CD14-positive monocyte (primary cell): ENCODE data around the gene SLC50A1. TPM values are rescaled to one million over a fixed set of nuclear protein-coding genes. Genes with fewer than 3 reads are reported as not detected.
"Not testable (repeated sequence)": the region's sequence is repeated elsewhere in the genome, so short reads cannot be mapped to it uniquely, and the experiment has no call there.

Experiments used
- DNase-seq, 3 donors: peaks; one replicate each; pipeline ENCODE4 v3.0.0-alpha.2; 2011 to 2022
- H2AFZ ChIP-seq: 2 replicates; pipeline ENCODE4 v1.6.0; 2012; ENCODE audit warnings: mild to moderate bottlenecking, low read depth, low read length, inconsistent platforms; ENCODE audit not compliant: insufficient read depth, poor library complexity, severe bottlenecking
- H3K27ac ChIP-seq, 2 donors: 1 replicate in 1 of 2; 2 replicates in 1 of 2; pipeline ENCODE4 v1.5.1; 2012 to 2013; ENCODE audit warnings: low read length in 2 of 2, control low read depth in 1 of 2, inconsistent platforms in 1 of 2, low read depth in 1 of 2, mild to moderate bottlenecking in 1 of 2
- H3K27me3 ChIP-seq, 2 donors: one replicate each; pipeline versions ENCODE4 v1.6.0 to v1.6.1; 2011 to 2013; ENCODE audit warnings: low read length in 2 of 2; ENCODE audit not compliant: control insufficient read depth in 2 of 2, insufficient read depth in 2 of 2
- H3K36me3 ChIP-seq, 2 donors: replicated peaks in 1 of 2; 1 replicate in 1 of 2; 2 replicates in 1 of 2; pipeline versions ENCODE4 v1.5.1 to v1.6.1; 2012 to 2013; ENCODE audit warnings: low read length in 2 of 2, control low read depth in 1 of 2, inconsistent platforms in 1 of 2, mild to moderate bottlenecking in 1 of 2; ENCODE audit not compliant: insufficient read depth in 2 of 2, control insufficient read depth in 1 of 2
- H3K4me1 ChIP-seq, 2 donors: 1 replicate in 1 of 2; 2 replicates in 1 of 2; pipeline versions ENCODE4 v1.5.1 to v1.6.1; 2012 to 2013; ENCODE audit warnings: low read length in 2 of 2, control low read depth in 1 of 2, inconsistent platforms in 1 of 2, mild to moderate bottlenecking in 1 of 2, moderate library complexity in 1 of 2; ENCODE audit not compliant: insufficient read depth in 2 of 2, control insufficient read depth in 1 of 2
- H3K4me2 ChIP-seq: replicated peaks from 2 replicates; pipeline ENCODE3; 2012; ENCODE audit warnings: low read length, moderate library complexity, mild to moderate bottlenecking; ENCODE audit not compliant: poor library complexity, severe bottlenecking; ENCODE audit errors: extremely low read depth
- H3K4me3 ChIP-seq, 3 experiments: fragments of 200-600 bp in 1 of 3; sonication (generic) in 1 of 3; replicated peaks in 1 of 3; 1 replicate in 2 of 3; 2 replicates in 1 of 3; pipeline ENCODE4 v1.5.1; 2011 to 2013; ENCODE audit warnings: low read length in 3 of 3, mild to moderate bottlenecking in 3 of 3, control low read depth in 2 of 3, low read depth in 2 of 3, inconsistent platforms in 1 of 3, moderate library complexity in 1 of 3
- H3K79me2 ChIP-seq: 2 replicates; pipeline ENCODE4 v1.6.0; 2012; ENCODE audit warnings: mild to moderate bottlenecking, control low read depth, inconsistent platforms, low read length, moderate library complexity; ENCODE audit not compliant: insufficient read depth
- H3K9ac ChIP-seq: 2 replicates; pipeline ENCODE4 v1.6.0; 2017; ENCODE audit warnings: low read length, mild to moderate bottlenecking; ENCODE audit not compliant: insufficient read depth, poor library complexity, severe bottlenecking
- H3K9me3 ChIP-seq, 2 donors: replicated peaks in 1 of 2; 1 replicate in 1 of 2; 2 replicates in 1 of 2; pipeline versions ENCODE4 v1.5.1 to v1.6.1; 2012 to 2013; ENCODE audit warnings: low read length in 2 of 2, control low read depth in 1 of 2; ENCODE audit not compliant: control insufficient read depth in 1 of 2, insufficient read depth in 1 of 2
- H4K20me1 ChIP-seq: 2 replicates; pipeline ENCODE4 v1.6.0; 2012; ENCODE audit warnings: mild to moderate bottlenecking, low read length, control low read depth, moderate library complexity; ENCODE audit not compliant: insufficient read depth
- H3K27ac Mint-ChIP-seq, 7 donors: one replicate each; pipeline ENCODE4 v1.8.0; 2020; ENCODE audit warnings: mild to moderate bottlenecking in 7 of 7, mixed read lengths in 7 of 7, moderate library complexity in 6 of 7, inconsistent platforms in 2 of 7
- H3K27me3 Mint-ChIP-seq, 3 donors: one replicate each; pipeline ENCODE4 v1.8.0; 2021 to 2022; ENCODE audit warnings: low read depth in 3 of 3, mild to moderate bottlenecking in 3 of 3, mixed read lengths in 3 of 3, moderate library complexity in 3 of 3, inconsistent platforms in 1 of 3
- H3K36me3 Mint-ChIP-seq, 2 donors: one replicate each; pipeline ENCODE4 v1.8.0; 2020; ENCODE audit warnings: mixed read lengths in 2 of 2, inconsistent platforms in 1 of 2, mild to moderate bottlenecking in 1 of 2
- H3K4me1 Mint-ChIP-seq: one replicate; pipeline ENCODE4 v1.8.0; 2020; ENCODE audit warnings: mild to moderate bottlenecking, mixed read lengths
- H3K4me3 Mint-ChIP-seq, 2 donors: one replicate each; pipeline ENCODE4 v1.8.0; 2020; ENCODE audit warnings: mild to moderate bottlenecking in 2 of 2, mixed read lengths in 2 of 2, moderate library complexity in 1 of 2
- H3K9me3 Mint-ChIP-seq, 7 donors: one replicate each; pipeline ENCODE4 v1.8.0; 2020 to 2022; ENCODE audit warnings: mixed read lengths in 7 of 7, mild to moderate bottlenecking in 6 of 7, moderate library complexity in 6 of 7, inconsistent platforms in 2 of 7
- CTCF ChIP-seq: fragments of 200-600 bp; IDR thresholded peaks from one replicate; pipeline ENCODE4 v1.8.0; 2022; ENCODE audit warnings: antibody characterized with exemption, mild to moderate bottlenecking
- WGBS: methylation state at CpG from one replicate; pipeline ENCODE4 v1.1.5; 2013; ENCODE audit warnings: missing lambda C conversion rate; ENCODE audit not compliant: insufficient coverage; 5-methylcytosine and 5-hydroxymethylcytosine counted together
- intact Hi-C, 2 donors: fragments of 100-400 bp; cut with micrococcal nuclease; formaldehyde crosslinking; loops; one replicate each; pipeline versions ENCODE4 v1.15.0 to v1.15.1; 2023
- polyA plus RNA-seq, 3 donors: library from polyadenylated mRNA; depleted of rRNA in 1 of 3; unstranded in 2 of 3; stranded (reverse) in 1 of 3; fragments of 300-500 nt in 2 of 3; fragments of >200 nt in 1 of 3; fragmentation: Illumina TruSeq in 2 of 3; gene quantifications; 1 replicate in 2 of 3; 2 replicates in 1 of 3; pipeline ENCODE4 v1.2.3, GENCODE V29; 2012 to 2021

Gene SLC50A1
- polyA plus RNA-seq, 3 donors = 40.0 to 50.8 (median 49.4) TPM

- H3K9ac ChIP-seq = no peak overlapping the region
- peaks cover 0 to 11% of the 10 kb centered on the region in 2 donors for H3K36me3 ChIP-seq
- H3K4me1 ChIP-seq = peaks cover 23 to 34% of the 10 kb centered on the region in 2 donors
- peak in 2 of 3 donors; percentile 17 to 60 for DNase-seq
- peaks cover 34% of the 10 kb centered on the region for H3K79me2 ChIP-seq
- TF ChIP-seq CTCF = no peak
- no peak overlapping the region for H3K4me2 ChIP-seq
- H3K27me3 Mint-ChIP-seq = peaks cover 0 to 11% (median 1%) of the 10 kb centered on the region in 3 donors
- no peak overlapping the region for H3K4me3 Mint-ChIP-seq
- H3K9me3 ChIP-seq = peaks cover 0 to 4% of the 10 kb centered on the region in 2 donors
- intact Hi-C loops = loop anchor here in 1 of 2 donors (5.0 kb wide), 1 partner anchor 584 kb away; the partner anchor contains the start of gene UBE2Q1
- WGBS = 60% methylated on average over 1 of the region's 7 CpGs
- peaks cover 12 to 19% of the 10 kb centered on the region in 2 donors for H3K36me3 Mint-ChIP-seq
- peak overlapping the region in 1 of 7 donors; percentile 20 for H3K27ac Mint-ChIP-seq
- no peak overlapping the region for H3K27ac ChIP-seq
- H3K9me3 Mint-ChIP-seq = peaks cover 3 to 10% (median 7%) of the 10 kb centered on the region in 7 donors
- no peaks in the 10 kb centered on the region for H3K27me3 ChIP-seq
- no peak overlapping the region for H3K4me3 ChIP-seq
- peaks cover 33% of the 10 kb centered on the region for H3K4me1 Mint-ChIP-seq
- peaks cover 7% of the 10 kb centered on the region for H4K20me1 ChIP-seq
- H2AFZ ChIP-seq = no peak overlapping the region
These were observed 6.1 kb downstream of the SLC50A1 start for GRCh38 chr1:155141749-155142148.

- no peak overlapping the region for H3K4me3 ChIP-seq
- H3K27me3 ChIP-seq = no peaks in the 10 kb centered on the region
- Mint-ChIP-seq H3K27me3 (peaks cover 0 to 9% (median 1%) of the 10 kb centered on the region in 3 donors), H3K4me3 (no peak overlapping the region), H3K9me3 (peaks cover 3 to 12% (median 7%) of the 10 kb centered on the region in 7 donors), H3K4me1 (peaks cover 9% of the 10 kb centered on the region), H3K27ac (no peak overlapping the region), H3K36me3 (no peaks in the 10 kb centered on the region)
- TF ChIP-seq CTCF = no peak
- H3K4me1 ChIP-seq = peaks cover 2 to 5% of the 10 kb centered on the region in 2 donors
- H3K79me2 ChIP-seq = no peaks in the 10 kb centered on the region
- H4K20me1 ChIP-seq = no peaks in the 10 kb centered on the region
- DNase-seq = no peak
- H3K9me3 ChIP-seq = peaks cover 0 to 4% of the 10 kb centered on the region in 2 donors
- H3K4me2 ChIP-seq = no peak overlapping the region
- no CpG with 5 or more reads among the region's 3 CpGs for WGBS
- H3K9ac ChIP-seq = no peak overlapping the region
- intact Hi-C loops = no loop called here
- H2AFZ ChIP-seq = no peak overlapping the region
- no peak overlapping the region for H3K27ac ChIP-seq
- no peaks in the 10 kb centered on the region for H3K36me3 ChIP-seq
These were observed 9.8 kb downstream of the SLC50A1 start for GRCh38 chr1:155145491-155145890.

DNA sequence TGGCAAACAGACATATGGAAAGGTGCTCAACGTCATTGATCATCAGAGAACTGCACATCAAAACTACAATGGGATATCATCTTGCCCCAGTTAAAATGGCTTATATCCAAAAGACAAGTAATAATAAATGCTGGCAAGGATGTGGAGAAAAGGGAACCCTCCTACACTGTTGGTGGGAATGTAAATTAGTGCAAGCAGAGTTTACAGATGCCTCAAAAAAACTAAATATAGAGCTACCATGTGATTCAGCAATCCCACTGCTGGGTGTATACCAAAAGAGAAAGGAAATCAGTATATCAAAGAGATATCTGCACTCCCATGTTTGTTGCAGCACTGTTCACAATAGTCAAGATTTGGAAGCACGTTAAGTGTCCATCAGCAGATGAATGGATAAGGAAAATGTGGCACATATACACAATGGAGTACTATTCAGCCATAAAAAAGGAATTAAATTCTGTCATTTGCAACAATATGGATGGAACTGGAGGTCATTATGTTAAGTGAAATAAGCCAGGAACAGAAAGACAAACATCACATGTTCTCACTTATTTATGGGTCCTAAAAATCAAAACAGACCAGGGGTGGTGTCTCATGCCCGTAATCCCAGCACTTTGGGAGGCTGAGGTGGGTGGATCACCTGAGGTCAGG lies 20.5 kb downstream of the SLC50A1 start:
- H3K27me3 Mint-ChIP-seq = not testable (repeated sequence)

More for the DNA sequence above, 20.5 kb downstream of the SLC50A1 start:
- H3K36me3 Mint-ChIP-seq, H4K20me1 ChIP-seq, H3K27me3 ChIP-seq, H3K4me1 Mint-ChIP-seq, DNase-seq, H3K4me3 ChIP-seq, H3K4me1 ChIP-seq, H2AFZ ChIP-seq, H3K9me3 Mint-ChIP-seq, H3K4me2 ChIP-seq, H3K9me3 ChIP-seq, H3K9ac ChIP-seq, H3K79me2 ChIP-seq, H3K4me3 Mint-ChIP-seq, H3K27ac ChIP-seq, intact Hi-C loops, H3K36me3 ChIP-seq: not testable (repeated sequence)
- WGBS = no CpG with 5 or more reads among the region's 3 CpGs
- peak overlapping the region in 1 of 7 donors; percentile 13 for H3K27ac Mint-ChIP-seq
